Stomach (tissue), 4 donors: ENCODE results near the gene SULF2.

ENCODE experiments used
- CTCF ChIP-seq, 7 experiments: fragments of 450-650 bp in 4 of 7; fragments of 200-600 bp in 3 of 7; sonication (generic) in 3 of 7; IDR thresholded peaks; one replicate each; pipeline ENCODE4 v1.5.1; 2016 to 2019; ENCODE audit warnings: antibody characterized with exemption in 7 of 7, control low read depth in 2 of 7, mild to moderate bottlenecking in 1 of 7
- POLR2A ChIP-seq, 4 donors: fragments of 450-650 bp; IDR thresholded peaks; one replicate each; pipeline ENCODE4 v1.6.1; 2016; ENCODE audit warnings: antibody characterized with exemption in 4 of 4, control low read depth in 2 of 4, mild to moderate bottlenecking in 1 of 4, moderate library complexity in 1 of 4
- POLR2AphosphoS5 ChIP-seq, 3 donors: sonication (generic); formaldehyde crosslinking; IDR thresholded peaks; one replicate each; pipeline ENCODE4 v1.6.1; 2016; ENCODE audit warnings: antibody characterized with exemption in 3 of 3

- no peak for TF ChIP-seq CTCF (IDR thresholded peaks at IDR 0.05)
- TF ChIP-seq POLR2A (IDR thresholded peaks at IDR 0.05) = no peak
- no peak for TF ChIP-seq POLR2AphosphoS5 (IDR thresholded peaks at IDR 0.05)
These were observed 16.5 kb upstream of the SULF2 start for GRCh38 chr20:47801759-47802158.
